SK-N-MC (cell line): Measurements from ENCODE around the gene EHD3.

Experiments
- EZH2 ChIP-seq: fragments of 200-600 bp; sonication (generic); IDR thresholded peaks from one replicate; pipeline ENCODE4 v1.6.1; 2017; ENCODE audit warnings: antibody characterized with exemption
- POLR2AphosphoS5 ChIP-seq: IDR thresholded peaks from 2 replicates; pipeline ENCODE4 v1.6.1; 2012; ENCODE audit warnings: mild to moderate bottlenecking, low read depth, low read length, borderline replicate concordance

- TF ChIP-seq EZH2, result no peak
- no peak for TF ChIP-seq POLR2AphosphoS5
These were observed 24.4 kb downstream of the EHD3 start for GRCh38 chr2:31258351-31258750.
